ENCODE measurements around the gene PANK4.

PANK4 gene

DNA sequence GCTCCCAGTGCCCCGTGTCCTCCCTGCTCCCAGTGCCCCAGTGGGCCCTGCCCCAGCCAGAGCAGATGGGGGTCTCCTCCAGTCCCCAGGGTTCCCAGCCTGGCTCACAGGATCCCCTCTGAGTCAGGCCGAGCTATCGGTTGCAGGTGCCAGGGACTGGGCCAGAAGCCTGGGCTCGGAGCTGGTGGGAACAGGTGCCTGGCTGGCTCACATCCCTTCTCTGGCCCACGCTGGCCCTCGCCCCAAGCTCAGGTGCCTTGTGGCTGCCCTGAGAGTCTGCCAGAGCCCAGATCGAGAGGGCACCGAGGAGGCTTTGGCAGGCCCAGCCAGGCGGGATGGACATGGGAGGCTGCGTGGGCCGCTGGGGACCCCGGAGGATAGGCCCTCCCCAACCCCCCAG lies 31.4 kb downstream of the PANK4 start:
- no peaks in the 10 kb centered on the region for H3K4me1 ChIP-seq (ENCODE audit: low read depth, poor library complexity, severe bottlenecking)
- H2AFZ ChIP-seq (ENCODE audit: low read depth), result no peak overlapping the region
- H3K79me2 ChIP-seq (ENCODE audit: insufficient read depth, low read depth), result no peaks in the 10 kb centered on the region
- H3K27me3 ChIP-seq (ENCODE audit: insufficient read depth, low read depth), result peaks cover 84% of the 10 kb centered on the region
- H3K27ac ChIP-seq, result no peak overlapping the region
- no peak overlapping the region for H3K4me3 ChIP-seq (IDR thresholded peaks at IDR 0.05; ENCODE audit: insufficient read depth, low read depth, low read length)
- no peaks in the 10 kb centered on the region for H3K36me3 ChIP-seq (ENCODE audit: insufficient read depth)
- no peak for TF ChIP-seq CTCF (conservative IDR thresholded peaks at IDR 0.05; ENCODE audit: low read depth, low read length)
- H3K4me2 ChIP-seq, result no peak overlapping the region
- no peak overlapping the region for H3K9ac ChIP-seq
- H4K20me1 ChIP-seq (ENCODE audit: insufficient read depth), result no peaks in the 10 kb centered on the region

DNA sequence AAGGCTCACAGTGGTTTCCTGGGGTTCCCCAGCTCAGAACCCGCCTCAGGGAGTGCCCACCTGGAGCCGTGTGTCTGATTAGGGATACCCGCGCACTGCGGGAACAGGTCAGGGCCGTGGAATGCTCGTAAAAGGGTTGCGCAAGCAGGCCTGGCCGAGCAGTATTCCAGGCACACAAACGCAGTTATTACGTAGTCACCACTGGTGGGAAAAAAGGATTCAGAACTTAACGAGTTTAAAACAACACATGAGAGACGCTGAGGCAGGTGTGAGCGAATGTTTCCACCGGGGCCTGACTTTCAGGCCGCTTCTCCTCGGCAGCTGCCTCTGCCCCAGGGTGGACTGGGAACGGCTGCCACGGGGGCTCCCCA lies 32.1 kb downstream of the PANK4 start:
- no peak for TF ChIP-seq CTCF (conservative IDR thresholded peaks at IDR 0.05; ENCODE audit: low read depth, low read length)
- Histone ChIP-seq H3K9ac (no peak overlapping the region), H3K36me3 (ENCODE audit: insufficient read depth) (no peaks in the 10 kb centered on the region), H3K27ac (no peak overlapping the region), H3K4me2 (no peak overlapping the region), H3K4me3 (IDR thresholded peaks at IDR 0.05; ENCODE audit: insufficient read depth, low read depth, low read length) (no peak overlapping the region), H4K20me1 (ENCODE audit: insufficient read depth) (no peaks in the 10 kb centered on the region), H3K27me3 (ENCODE audit: insufficient read depth, low read depth) (peaks cover 86% of the 10 kb centered on the region), H2AFZ (ENCODE audit: low read depth) (no peak overlapping the region), H3K4me1 (ENCODE audit: low read depth, poor library complexity, severe bottlenecking) (no peaks in the 10 kb centered on the region), H3K79me2 (ENCODE audit: insufficient read depth, low read depth) (no peaks in the 10 kb centered on the region)

GRCh38 chr1:2493691-2494322 lies 32.6 kb downstream of the PANK4 start:
- H3K79me2 ChIP-seq (ENCODE audit: insufficient read depth, low read depth), result no peaks in the 10 kb centered on the region
- H3K4me2 ChIP-seq, result no peak overlapping the region
- peaks cover 90% of the 10 kb centered on the region for H3K27me3 ChIP-seq (ENCODE audit: insufficient read depth, low read depth)
- TF ChIP-seq CTCF (conservative IDR thresholded peaks at IDR 0.05; ENCODE audit: low read depth, low read length), result no peak
- no peaks in the 10 kb centered on the region for H4K20me1 ChIP-seq (ENCODE audit: insufficient read depth)
- no peaks in the 10 kb centered on the region for H3K36me3 ChIP-seq (ENCODE audit: insufficient read depth)
- no peaks in the 10 kb centered on the region for H3K4me1 ChIP-seq (ENCODE audit: low read depth, poor library complexity, severe bottlenecking)
- no peak overlapping the region for H2AFZ ChIP-seq (ENCODE audit: low read depth)
- H3K27ac ChIP-seq, result no peak overlapping the region
- H3K4me3 ChIP-seq (IDR thresholded peaks at IDR 0.05; ENCODE audit: insufficient read depth, low read depth, low read length), result no peak overlapping the region
- H3K9ac ChIP-seq, result no peak overlapping the region

DNA sequence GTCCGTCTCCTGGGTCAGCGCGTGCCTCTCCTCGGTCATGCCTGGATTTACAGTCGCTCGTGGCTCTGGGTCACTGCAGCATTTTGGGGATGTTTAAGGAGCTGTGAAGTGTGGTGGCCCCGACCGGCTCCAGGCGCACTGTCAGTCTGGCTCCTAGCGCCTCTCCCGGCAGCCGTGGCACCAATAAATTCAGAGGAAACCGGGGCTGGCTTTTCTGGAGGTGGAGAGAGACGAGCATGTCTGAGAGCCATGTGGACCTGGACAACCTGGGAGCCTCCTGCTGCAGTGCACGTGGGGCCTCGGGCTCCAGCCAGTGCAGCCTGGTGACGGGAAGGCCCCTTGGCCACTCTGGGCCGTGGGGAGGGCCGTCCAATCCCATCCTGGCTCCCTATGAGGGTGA lies 33.2 kb downstream of the PANK4 start:
- Histone ChIP-seq H4K20me1 (ENCODE audit: insufficient read depth) (no peaks in the 10 kb centered on the region), H3K36me3 (ENCODE audit: insufficient read depth) (no peaks in the 10 kb centered on the region), H3K4me2 (no peak overlapping the region), H3K9ac (no peak overlapping the region), H3K4me1 (ENCODE audit: low read depth, poor library complexity, severe bottlenecking) (no peaks in the 10 kb centered on the region), H2AFZ (ENCODE audit: low read depth) (no peak overlapping the region), H3K27me3 (ENCODE audit: insufficient read depth, low read depth) (peaks cover 95% of the 10 kb centered on the region), H3K27ac (no peak overlapping the region), H3K4me3 (IDR thresholded peaks at IDR 0.05; ENCODE audit: insufficient read depth, low read depth, low read length) (no peak overlapping the region), H3K79me2 (ENCODE audit: insufficient read depth, low read depth) (no peaks in the 10 kb centered on the region)
- TF ChIP-seq CTCF (conservative IDR thresholded peaks at IDR 0.05; ENCODE audit: low read depth, low read length), result no peak

Measured in KMS-11 (cell line).